Stimulated activated CD4-positive, alpha-beta T cell treated with anti-CD3 and anti-CD28 coated beads, Interleukin-1b, Interleukin-23, amount 100 ng/mL, for 1 hour (primary cell): ENCODE data around the gene ROMO1.
A peak's percentile ranks its signal among the peaks of the same experiment; 100 is the strongest.

Experiments used
- DNase-seq, 2 donors: peaks; one replicate each; pipeline ENCODE4 v3.0.0-alpha.2; 2020; ENCODE audit warnings: low read depth in 2 of 2

ROMO1 gene

GRCh38 chr20:35699127-35699956, at the start of gene ROMO1, which contains the start of gene NFS1:
ROMO1 (plus strand) TSS chr20:35699405; CDS start chr20:35699633, 228 bp downstream.
NFS1 (minus strand) TSS chr20:35699352; CDS start chr20:35699288, 64 bp downstream.
- DNase-seq, result peak; percentile 60 to 67

DNA sequence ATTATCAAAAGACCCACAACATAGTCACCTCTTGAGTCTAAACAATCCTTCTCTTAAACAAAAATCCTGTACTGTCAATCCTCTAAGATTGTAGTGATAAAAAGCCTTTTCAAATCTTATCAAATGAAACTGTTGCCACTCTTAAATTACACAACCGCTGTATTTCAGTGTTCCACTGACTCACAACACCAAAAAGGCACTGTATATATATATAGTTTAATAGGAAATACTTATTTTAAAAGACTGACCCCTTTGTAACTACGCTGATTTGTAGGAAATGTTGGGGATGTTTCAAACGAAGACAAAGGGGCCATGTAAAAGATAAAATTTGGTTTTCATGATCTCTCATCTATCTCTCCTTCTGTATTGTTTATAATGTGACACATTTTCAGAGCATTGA, 48.6 kb upstream of the ROMO1 start:
- no peak for DNase-seq

- DNase-seq, result no peak
Measured at GRCh38 chr20:35651958-35652357, 47.2 kb upstream of the ROMO1 start.

- no peak for DNase-seq
Measured at GRCh38 chr20:35652641-35653429, 46.4 kb upstream of the ROMO1 start.

DNA sequence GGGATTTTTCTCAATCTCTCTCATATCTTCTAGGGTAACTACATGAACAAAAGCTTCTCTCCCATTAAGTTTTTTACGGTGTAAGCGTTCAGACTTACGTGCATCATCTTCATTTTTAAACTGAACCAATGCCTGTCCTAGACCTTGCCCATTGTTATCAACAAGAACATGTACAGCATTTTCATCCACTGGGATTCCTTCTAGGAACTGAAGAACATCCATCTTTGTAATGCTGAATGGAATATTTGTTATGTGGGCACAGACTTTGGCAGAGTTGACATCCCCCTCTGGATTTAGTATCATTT, 45.8 kb upstream of the ROMO1 start:
- no peak for DNase-seq

DNA sequence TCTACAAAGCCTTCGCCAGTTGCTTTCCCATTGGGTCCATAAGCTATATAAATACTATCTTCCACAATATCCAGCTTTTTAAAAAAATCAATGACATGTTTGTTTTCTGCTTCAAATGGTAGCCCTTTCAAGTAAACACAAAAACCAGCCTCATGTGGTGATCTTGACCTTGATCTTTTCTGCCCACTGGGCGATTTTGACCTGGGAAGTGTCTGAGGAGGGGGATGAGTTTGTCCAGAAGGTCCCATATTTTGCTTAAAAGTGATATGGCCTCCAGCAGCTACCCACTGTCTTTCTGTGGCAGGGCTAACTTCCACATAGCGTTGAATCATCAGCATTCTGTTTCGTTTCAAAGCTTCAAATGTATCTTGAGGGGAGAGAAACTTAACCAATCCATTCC, 45.3 kb upstream of the ROMO1 start:
- DNase-seq, result no peak

DNA sequence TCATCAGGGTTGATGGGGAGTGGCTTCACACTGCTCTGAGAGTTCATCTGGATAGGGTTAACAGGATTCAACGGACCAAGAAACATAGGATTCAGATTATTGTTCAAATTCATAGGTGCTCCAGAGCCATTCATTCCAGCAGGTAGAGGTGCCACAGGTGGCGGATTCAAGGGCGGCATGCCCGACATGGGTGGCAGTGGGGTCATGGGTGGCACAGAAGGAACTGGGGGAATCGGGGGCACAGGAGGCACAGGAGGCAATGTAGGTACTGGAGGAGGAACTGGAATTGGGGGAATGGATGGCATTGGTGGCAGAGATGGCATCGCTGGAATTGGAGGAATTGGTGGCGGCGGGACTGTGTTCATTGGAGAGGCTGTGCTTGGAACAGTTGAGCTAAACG, 44.8 kb upstream of the ROMO1 start:
- DNase-seq, result no peak

DNA sequence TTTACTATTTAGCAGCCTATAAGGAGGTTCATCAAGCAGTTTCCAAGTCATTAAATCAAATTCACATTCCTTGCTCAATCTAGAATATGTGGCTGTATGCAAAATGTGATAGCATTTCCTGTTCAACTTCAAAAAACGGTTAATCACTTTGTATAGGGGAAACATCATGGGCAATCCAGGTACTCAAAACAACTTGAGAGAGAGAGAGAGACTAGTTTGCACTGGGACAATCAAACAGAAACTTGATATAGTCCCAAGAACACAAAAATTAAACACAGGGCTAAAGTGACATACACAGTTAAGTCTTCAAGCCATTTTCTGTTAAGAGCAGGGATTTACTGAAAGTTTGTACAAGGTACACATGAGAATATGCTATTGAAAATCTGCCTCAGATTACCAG, 41.9 kb upstream of the ROMO1 start:
- no peak for DNase-seq

DNA sequence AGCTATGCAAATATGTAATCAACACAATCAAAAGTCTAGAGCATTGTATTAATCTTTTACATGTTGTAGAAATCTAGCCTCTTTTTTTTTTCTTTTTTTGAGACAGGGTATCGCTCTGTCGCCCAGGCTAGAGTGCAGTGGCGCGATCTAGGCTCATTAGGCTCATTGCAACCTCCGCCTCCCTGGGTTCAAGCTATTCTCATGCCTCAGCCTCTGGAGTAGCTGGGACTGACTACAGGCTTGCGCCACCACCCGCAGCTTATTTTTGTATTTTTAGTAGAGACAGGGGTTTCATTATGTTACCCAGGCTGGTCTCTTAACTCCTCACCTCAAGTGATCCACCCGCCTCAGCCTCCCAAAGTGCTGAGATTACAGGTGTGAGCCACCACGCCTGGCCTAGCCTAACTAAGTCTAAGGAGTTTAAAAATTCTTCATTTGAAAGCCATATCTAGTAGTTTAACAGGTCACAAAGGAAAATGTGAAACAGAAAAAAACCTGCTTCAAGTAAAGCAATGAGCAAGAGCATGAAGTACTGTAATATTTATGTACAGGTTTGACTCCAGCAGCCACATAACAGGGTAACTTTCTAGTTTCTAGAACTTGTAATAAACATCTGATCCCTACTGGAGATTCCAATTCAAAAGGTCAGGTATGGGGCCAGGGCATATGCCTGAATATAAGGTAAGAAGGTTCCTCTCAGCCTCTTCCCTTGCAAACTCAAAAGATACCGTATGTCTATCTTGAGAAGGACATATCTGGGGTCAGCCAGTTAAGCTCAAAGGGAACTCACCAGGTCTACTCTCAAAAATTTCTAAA, 38.9 kb upstream of the ROMO1 start:
- no peak for DNase-seq

- no peak for DNase-seq
Measured at GRCh38 chr20:35661053-35661452, 38.2 kb upstream of the ROMO1 start.

DNA sequence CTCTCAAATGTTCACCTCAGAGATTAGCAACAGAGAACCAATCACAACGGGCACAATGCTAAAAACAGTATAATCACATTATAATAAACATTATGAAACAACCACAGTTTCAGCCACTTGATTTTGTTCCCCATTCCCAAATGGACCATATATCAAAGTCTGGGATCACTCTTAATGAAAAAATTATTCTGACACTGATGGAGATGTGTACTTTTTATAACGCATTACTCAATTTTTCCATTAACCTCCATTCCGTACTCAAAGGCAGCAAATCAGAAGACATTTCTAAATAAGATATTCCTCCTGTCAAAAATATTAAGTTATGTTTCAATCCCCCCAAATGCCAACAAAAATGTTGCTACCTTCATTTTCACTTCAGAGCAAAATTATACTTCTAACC, 37.3 kb upstream of the ROMO1 start:
- DNase-seq, result no peak

GRCh38 chr20:35662551-35662950, 36.7 kb upstream of the ROMO1 start:
- no peak for DNase-seq

DNA sequence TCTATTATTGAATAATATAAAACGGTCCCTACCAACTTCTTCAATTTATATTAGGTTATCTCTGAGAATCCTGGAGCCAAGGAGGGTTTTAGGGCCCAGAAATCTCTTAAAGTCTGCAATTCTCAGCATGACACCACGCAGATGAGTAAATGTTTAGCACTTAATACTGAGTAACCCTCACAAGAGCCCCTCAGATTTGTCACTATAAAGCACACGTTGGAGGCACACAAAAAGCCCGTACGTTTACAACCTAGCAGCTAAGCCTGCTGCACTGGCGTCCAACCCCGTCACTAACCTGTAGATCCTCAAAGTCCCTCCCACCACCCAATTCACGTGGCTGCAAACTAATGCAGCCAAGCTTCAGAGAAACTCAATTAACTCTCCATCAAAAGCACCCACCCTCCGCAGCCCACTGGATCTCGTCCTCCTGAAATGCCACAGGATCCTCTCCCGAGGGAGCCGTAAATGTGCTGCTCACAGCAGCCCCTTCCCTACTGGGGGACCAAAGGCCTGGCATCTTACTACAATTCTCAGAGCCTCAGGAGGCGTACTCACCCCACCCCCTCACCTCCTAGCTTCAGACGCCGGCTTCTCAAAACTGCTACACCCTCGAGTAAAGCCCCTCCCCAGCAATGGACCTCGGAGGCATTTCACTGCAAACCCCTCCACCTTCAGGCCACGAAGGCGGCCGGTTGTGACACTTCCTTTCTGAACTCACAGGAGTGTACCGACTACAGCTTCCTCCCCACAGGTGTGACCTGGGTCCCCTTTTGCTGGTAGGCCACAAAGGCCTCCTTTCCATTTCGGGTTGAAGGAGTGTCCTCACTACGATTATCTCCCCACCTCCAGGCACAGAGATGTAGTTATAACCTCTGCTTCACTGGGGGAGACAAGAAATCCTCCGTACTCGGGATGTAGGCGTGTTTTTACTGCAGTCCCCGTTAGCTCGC, 35.4 kb upstream of the ROMO1 start:
- DNase-seq, result peak; percentile 18 to 27

DNA sequence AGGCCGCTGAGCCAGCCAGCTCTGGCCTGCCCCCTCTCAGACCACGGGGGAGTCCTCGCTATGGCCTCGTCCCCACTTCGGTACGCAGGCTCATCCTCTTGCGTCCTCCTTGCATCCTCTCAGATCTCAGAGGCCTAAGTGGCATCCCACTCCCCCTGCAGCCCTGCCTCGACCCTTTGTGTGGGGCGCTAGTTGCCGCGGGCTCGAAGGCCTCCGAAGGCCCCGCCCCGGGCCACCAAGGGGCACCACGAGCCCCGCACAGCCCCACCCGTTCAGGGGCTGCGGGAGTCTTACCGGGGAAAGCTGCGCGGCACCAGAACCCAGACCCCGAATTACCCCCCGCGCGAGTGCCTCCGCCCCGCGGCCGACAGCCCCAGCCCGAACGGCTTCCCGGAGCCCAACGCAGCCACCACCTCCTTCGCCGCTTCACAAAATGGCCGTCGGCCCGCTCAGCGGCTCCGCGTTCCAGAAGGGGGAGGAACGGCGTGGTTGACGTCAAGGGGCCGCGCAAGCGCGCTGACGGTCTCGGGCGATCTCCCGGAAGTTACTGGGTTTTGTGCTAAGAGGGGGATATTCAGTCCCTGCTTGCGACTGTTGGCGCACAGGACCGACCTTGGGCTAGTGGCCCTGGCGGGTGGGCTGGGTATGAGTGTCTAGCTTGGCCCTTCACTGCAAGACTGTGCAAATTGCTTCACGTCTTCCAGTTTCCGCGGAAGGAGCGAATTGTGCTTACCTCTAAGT, 34.6 kb upstream of the ROMO1 start, which contains the start of the genes CPNE1 and RBM12:
Gene CPNE1, minus strand, starts transcription at position 435 of the 741 bp plus-strand sequence. CDS start 31,977 bp downstream, outside the sequence.
Gene RBM12, minus strand, starts transcription at position 435 of the 741 bp plus-strand sequence. CDS start 9,578 bp downstream, outside the sequence.
- peak; percentile 84 to 86 for DNase-seq

DNA sequence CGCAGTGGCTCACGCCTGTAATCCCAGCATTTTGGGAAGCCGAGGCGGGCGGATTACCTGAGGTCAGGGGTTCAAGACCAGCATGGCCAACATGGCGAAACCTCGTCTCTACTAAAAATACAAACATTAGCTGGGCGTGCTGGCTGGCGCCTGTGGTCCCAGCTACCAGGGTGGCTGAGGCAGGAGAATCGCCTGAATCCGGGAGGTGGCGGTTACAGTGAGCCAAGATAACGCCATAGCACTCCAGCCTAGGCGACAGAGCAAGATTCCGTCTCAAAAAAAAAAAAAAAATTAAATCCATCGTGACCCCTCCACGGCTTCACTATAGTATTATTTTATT, 33.3 kb upstream of the ROMO1 start:
- DNase-seq, result no peak

GRCh38 chr20:35669221-35669620, 30.0 kb upstream of the ROMO1 start:
- no peak for DNase-seq

GRCh38 chr20:35669681-35670080, 29.5 kb upstream of the ROMO1 start:
- no peak for DNase-seq

- DNase-seq, result no peak
Measured at GRCh38 chr20:35673884-35674283, 25.3 kb upstream of the ROMO1 start.

GRCh38 chr20:35674921-35675320, 24.3 kb upstream of the ROMO1 start:
- no peak for DNase-seq
